Activated CD4-positive, alpha-beta T cell treated with anti-CD3 and anti-CD28 coated beads, Interleukin-2, Interleukin-6, amounts not matched to agents 100 ng/mL and 50 ng/mL, durations not matched to agents 16 hours and 8 hours (primary cell): Measurements from ENCODE around the gene DLD.
"Not testable (repeated sequence)": the region's sequence is repeated elsewhere in the genome, so short reads cannot be mapped to it uniquely, and the experiment has no call there.

ENCODE experiments used
- DNase-seq: peaks from one replicate; pipeline ENCODE4 v3.0.0-alpha.2; 2020

DLD gene

GRCh38 chr7:107874605-107875446 lies 16.2 kb upstream of the DLD start:
- peak; percentile 71 for DNase-seq

- DNase-seq, result no peak
These were observed 14.1 kb upstream of the DLD start for GRCh38 chr7:107876916-107877315.

GRCh38 chr7:107877731-107878382 lies 13.1 kb upstream of the DLD start:
- no peak for DNase-seq

- DNase-seq, result peak; percentile 45
These were observed 12.3 kb upstream of the DLD start for GRCh38 chr7:107878636-107879035.

GRCh38 chr7:107879400-107880035 lies 11.5 kb upstream of the DLD start:
- DNase-seq, result peak; percentile 62

GRCh38 chr7:107882766-107883165 lies 8.2 kb upstream of the DLD start:
- no peak for DNase-seq

GRCh38 chr7:107884066-107884818 lies 6.7 kb upstream of the DLD start:
- DNase-seq, result no peak

- DNase-seq, result not testable (repeated sequence)
These were observed 3.2 kb upstream of the DLD start for GRCh38 chr7:107887827-107888226.

- no peak for DNase-seq
These were observed 991 bp upstream of the DLD start for GRCh38 chr7:107889992-107890391.

- DNase-seq, result no peak
These were observed 456 bp upstream of the DLD start for GRCh38 chr7:107890493-107890961.

GRCh38 chr7:107891636-107892366 lies 818 bp downstream of the DLD start:
- peak; percentile 31 for DNase-seq

- DNase-seq, result not testable (repeated sequence)
These were observed 1.4 kb downstream of the DLD start for GRCh38 chr7:107892367-107892741.

- no peak for DNase-seq
These were observed 8.1 kb downstream of the DLD start for GRCh38 chr7:107898997-107899594.

GRCh38 chr7:107900496-107901015 lies 9.6 kb downstream of the DLD start:
- no peak for DNase-seq

- no peak for DNase-seq
These were observed 11.4 kb downstream of the DLD start for GRCh38 chr7:107902381-107902780.

GRCh38 chr7:107907790-107908189 lies 16.8 kb downstream of the DLD start:
- no peak for DNase-seq

GRCh38 chr7:107909445-107909844 lies 18.5 kb downstream of the DLD start:
- peak; percentile 19 for DNase-seq

- no peak for DNase-seq
These were observed 21.0 kb downstream of the DLD start for GRCh38 chr7:107911981-107912380.

- DNase-seq, result no peak
These were observed 22.9 kb downstream of the DLD start for GRCh38 chr7:107913851-107914250.

- no peak for DNase-seq
These were observed 23.8 kb downstream of the DLD start for GRCh38 chr7:107914831-107915230.

- no peak for DNase-seq
These were observed 24.6 kb downstream of the DLD start for GRCh38 chr7:107915541-107915940.
